Mucosa of descending colon (tissue), 3 donors: ENCODE measurements around the gene CERS5. TPM values are rescaled to one million over a fixed set of nuclear protein-coding genes. Genes with fewer than 3 reads are reported as not detected.

Experiments
- ATAC-seq: fragments of 200-7000 bp; cut with Tn5 transposase; one replicate; pipeline ENCODE4 v1.9.1; 2020; ENCODE audit warnings: mild to moderate bottlenecking, moderate library complexity
- DNase-seq, 3 donors: peaks; one replicate each; pipeline ENCODE4 v3.0.0-alpha.2; 2020
- H3K36me3 ChIP-seq: fragments of 200-600 bp; one replicate; pipeline ENCODE4 v1.8.0; 2021; ENCODE audit warnings: low read depth, mild to moderate bottlenecking
- H3K4me1 ChIP-seq: fragments of 200-600 bp; one replicate; pipeline ENCODE4 v1.8.0; 2021; ENCODE audit warnings: low read depth, mild to moderate bottlenecking
- H3K4me3 ChIP-seq: fragments of 200-600 bp; one replicate; pipeline ENCODE4 v1.8.0; 2021; ENCODE audit warnings: mild to moderate bottlenecking
- H3K9me3 ChIP-seq: fragments of 200-600 bp; one replicate; pipeline ENCODE4 v1.8.0; 2021; ENCODE audit warnings: mild to moderate bottlenecking
- intact Hi-C, 2 donors: fragments of 100-400 bp; cut with DNase I in 1 of 2; cut with micrococcal nuclease in 1 of 2; formaldehyde crosslinking; loops; one replicate each; pipeline versions ENCODE4 v1.11.0 to v1.11.1; 2022; cut with DNase I, micrococcal nuclease
- total RNA-seq, 3 donors: library from RNA; stranded (reverse); fragmentation: NEBNext Ultra II Directional in 2 of 3; extraction: Animal tissue kit (Norgen Biotek cat#: 25700) in 2 of 3; gene quantifications; one replicate each; pipeline versions ENCODE4 v1.2.1 to v1.2.4, GENCODE V29; 2021 to 2023
- TF ChIP-seq, protein P1 (sequence below): fragments of 200-600 bp; IDR thresholded peaks from one replicate; pipeline ENCODE4 v1.8.0; 2022; ENCODE audit warnings: antibody characterized with exemption, mild to moderate bottlenecking
- donor health status: DM: no; HTN: no; CAD: no; lungs with moderate emphysema.
- donor health status: DM: no; HTN: no; CAD: no.
- donor health status: DM: no; HTN: yes; CAD: no.

CERS5 gene
- total RNA-seq, 3 donors from 2014 or later, result 21.0 to 26.2 (median 23.0) TPM

DNA sequence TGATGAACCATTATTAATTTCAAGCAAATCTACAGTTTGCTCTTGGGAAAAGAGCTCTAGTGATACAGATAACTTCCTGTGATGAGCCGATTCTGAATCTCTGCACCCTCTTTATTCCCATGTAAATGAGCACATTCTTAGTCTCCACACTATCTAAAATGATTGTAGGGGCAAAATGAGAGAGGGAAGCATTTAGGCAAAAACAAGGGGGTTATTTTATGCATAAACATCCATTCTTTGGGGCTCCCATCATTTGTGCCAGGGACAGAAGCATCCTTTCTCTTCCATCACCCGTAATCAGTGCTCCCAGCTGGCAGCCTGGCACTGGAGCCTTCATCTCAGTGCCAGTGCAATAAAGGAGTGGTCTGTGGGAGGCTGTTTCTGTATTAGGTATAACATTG lies 65.0 kb downstream of the CERS5 start:
- Histone ChIP-seq H3K36me3 (peaks cover 9% of the 10 kb centered on the region), H3K4me3 (no peak overlapping the region), H3K9me3 (no peaks in the 10 kb centered on the region), H3K4me1 (peaks cover 13% of the 10 kb centered on the region)
- TF ChIP-seq, protein P1, sequence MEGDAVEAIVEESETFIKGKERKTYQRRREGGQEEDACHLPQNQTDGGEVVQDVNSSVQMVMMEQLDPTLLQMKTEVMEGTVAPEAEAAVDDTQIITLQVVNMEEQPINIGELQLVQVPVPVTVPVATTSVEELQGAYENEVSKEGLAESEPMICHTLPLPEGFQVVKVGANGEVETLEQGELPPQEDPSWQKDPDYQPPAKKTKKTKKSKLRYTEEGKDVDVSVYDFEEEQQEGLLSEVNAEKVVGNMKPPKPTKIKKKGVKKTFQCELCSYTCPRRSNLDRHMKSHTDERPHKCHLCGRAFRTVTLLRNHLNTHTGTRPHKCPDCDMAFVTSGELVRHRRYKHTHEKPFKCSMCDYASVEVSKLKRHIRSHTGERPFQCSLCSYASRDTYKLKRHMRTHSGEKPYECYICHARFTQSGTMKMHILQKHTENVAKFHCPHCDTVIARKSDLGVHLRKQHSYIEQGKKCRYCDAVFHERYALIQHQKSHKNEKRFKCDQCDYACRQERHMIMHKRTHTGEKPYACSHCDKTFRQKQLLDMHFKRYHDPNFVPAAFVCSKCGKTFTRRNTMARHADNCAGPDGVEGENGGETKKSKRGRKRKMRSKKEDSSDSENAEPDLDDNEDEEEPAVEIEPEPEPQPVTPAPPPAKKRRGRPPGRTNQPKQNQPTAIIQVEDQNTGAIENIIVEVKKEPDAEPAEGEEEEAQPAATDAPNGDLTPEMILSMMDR, result no peak
- intact Hi-C loops, result no loop called here
- no peak for DNase-seq
- ATAC-seq, result no peak

- no peaks in the 10 kb centered on the region for H3K9me3 ChIP-seq
- ATAC-seq (no peak), DNase-seq (no peak)
- peaks cover 13% of the 10 kb centered on the region for H3K4me1 ChIP-seq
- TF ChIP-seq, protein P1, result no peak
- intact Hi-C loops, result no loop called here
- H3K4me3 ChIP-seq, result no peak overlapping the region
- peaks cover 13% of the 10 kb centered on the region for H3K36me3 ChIP-seq
These were observed 65.5 kb downstream of the CERS5 start for GRCh38 chr12:50101663-50102062.

DNA sequence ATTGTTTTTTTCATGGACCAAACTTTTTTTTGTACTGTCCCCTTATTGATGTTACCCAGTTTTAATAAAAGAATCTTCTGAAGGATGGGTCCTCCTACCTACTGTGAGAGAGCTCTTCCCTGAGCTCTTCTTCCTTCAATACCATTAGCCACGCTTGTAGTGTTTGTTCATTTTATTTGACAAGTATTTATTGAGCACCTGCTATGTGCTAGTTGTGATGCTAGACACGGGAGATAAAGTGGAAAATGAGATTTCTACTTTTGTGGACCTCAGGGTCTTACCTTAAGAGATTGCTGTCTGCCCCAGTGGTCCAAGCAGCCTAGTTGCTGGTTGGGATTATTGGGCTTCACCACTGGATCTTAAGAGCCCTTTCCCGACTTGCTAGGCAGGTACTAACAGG lies 66.6 kb downstream of the CERS5 start:
- TF ChIP-seq, protein P1, result no peak
- no peak for DNase-seq
- H3K36me3 ChIP-seq, result peaks cover 16% of the 10 kb centered on the region
- no peak for ATAC-seq
- intact Hi-C loops, result no loop called here
- peaks cover 13% of the 10 kb centered on the region for H3K4me1 ChIP-seq
- H3K4me3 ChIP-seq, result no peak overlapping the region
- no peaks in the 10 kb centered on the region for H3K9me3 ChIP-seq

- DNase-seq, result no peak
- Histone ChIP-seq H3K4me3 (no peak overlapping the region), H3K36me3 (peaks cover 20% of the 10 kb centered on the region), H3K4me1 (peaks cover 10% of the 10 kb centered on the region), H3K9me3 (no peaks in the 10 kb centered on the region)
- ATAC-seq, result no peak
- intact Hi-C loops, result no loop called here
- TF ChIP-seq, protein P1, result no peak
These were observed 67.7 kb downstream of the CERS5 start for GRCh38 chr12:50099302-50100008.

GRCh38 chr12:50097952-50098351 lies 69.2 kb downstream of the CERS5 start:
- no peaks in the 10 kb centered on the region for H3K9me3 ChIP-seq
- peaks cover 25% of the 10 kb centered on the region for H3K36me3 ChIP-seq
- H3K4me3 ChIP-seq, result no peak overlapping the region
- DNase-seq, result no peak
- intact Hi-C loops, result no loop called here
- H3K4me1 ChIP-seq, result no peaks in the 10 kb centered on the region
- ATAC-seq, result no peak
- TF ChIP-seq, protein P1, result no peak
